GM18870 (cell line): ENCODE results near the gene TRUB1.
A peak's percentile ranks its signal among the peaks of the same experiment; 100 is the strongest.
"Not testable (repeated sequence)": the region's sequence is repeated elsewhere in the genome, so short reads cannot be mapped to it uniquely, and the experiment has no call there.

ENCODE experiments used
- ATAC-seq: cut with Tn5 transposase; IDR thresholded peaks from one replicate; pipeline ENCODE4 v1.9.1; 2021; ENCODE audit warnings: moderate library complexity; ENCODE audit not compliant: unreplicated experiment

Gene TRUB1

DNA sequence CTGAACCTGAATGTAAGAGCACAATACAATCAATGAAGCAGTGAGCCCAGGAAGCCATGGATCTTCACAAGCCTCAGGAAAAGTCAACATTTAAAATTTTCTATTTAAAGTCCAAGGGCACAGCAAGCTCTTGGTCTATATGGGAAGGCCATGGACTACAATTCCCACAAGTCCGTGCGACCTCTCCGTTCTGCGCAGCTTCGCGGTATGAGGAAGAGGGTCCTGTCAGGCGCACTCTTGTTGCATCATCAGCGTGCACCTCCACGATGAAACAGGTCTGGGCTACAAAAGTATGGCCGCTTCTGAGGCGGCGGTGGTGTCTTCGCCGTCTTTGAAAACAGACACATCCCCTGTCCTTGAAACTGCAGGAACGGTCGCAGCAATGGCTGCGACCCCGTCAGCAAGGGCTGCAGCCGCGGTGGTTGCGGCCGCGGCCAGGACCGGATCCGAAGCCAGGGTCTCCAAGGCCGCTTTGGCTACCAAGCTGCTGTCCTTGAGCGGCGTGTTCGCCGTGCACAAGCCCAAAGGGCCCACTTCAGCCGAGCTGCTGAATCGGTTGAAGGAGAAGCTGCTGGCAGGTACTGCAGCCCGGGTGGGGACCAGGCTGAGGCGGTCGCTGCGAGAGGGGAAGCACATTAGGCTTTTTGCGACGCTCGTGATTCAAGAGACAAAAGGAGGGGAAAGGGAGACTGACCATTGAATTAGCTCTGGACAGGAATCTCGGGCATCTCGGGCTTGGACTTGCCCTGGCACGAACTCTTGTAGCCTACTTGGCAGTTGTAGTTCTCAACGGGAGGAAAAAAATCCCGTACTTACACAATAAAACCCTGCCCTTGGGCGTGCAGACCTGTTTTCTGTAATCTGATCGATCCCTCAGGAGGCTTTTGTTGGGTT lies at the start of gene TRUB1:
Gene TRUB1 (plus strand): TSS at position 234 of the 894 bp plus-strand sequence. CDS start 59 bp downstream, at position 293.
- peak; percentile 100 for ATAC-seq

DNA sequence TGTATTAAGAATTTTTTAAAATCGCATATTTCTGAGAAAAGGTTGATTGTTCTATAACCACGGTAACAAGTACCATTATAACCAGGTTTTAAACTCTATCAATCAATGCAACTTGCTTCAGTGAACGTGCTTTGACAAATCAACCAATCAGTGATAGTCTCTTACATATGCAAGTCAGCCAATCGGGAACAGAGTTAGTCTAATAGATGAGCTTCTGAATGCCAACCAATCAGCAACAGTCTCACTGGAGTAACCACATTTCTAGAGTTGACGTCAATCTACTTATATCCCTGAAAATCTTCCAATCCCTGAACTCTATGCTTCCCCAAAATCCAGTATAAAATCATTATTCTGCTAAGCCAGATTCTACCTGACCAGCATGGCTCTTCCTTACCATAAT lies 44.7 kb upstream of the TRUB1 start:
- no peak for ATAC-seq

DNA sequence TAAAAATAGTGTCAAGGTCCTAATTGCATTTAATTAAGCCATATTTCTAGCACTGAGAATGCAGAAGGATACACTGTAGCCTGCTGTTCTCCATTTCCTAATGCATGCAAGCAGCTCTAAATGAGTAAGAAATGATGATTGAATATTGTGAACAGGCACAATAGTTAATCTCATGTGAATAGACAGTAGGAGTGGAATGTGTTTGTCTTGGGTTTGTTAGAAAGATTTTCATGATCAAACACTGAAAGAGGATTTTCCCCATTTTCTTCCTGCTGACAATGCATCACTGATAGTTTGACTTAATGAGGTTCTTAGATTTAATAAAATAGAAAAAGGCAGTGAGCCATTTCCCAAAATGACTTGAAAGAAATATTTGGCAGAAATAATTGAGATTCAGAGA lies 43.1 kb upstream of the TRUB1 start:
- no peak for ATAC-seq

DNA sequence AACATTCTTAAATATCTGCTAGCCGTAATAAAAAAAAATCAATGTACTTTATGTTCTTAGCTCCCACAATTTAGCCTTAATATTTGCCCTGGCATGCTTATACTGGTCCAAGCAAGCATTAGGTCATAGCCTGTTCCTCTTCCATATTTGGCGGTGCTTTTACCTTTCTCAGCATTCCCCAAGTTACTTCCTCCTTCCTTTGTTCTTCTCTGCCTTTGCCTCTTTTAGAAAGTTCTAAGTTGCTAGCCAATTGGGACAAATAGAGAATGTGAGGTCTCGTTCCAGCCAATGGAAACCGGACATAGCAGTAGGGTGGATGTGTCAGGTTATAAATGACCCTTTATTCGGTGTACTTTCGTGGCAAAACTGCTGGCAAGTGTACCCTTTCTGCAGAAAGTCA lies 41.0 kb upstream of the TRUB1 start:
- ATAC-seq, result not testable (repeated sequence)

DNA sequence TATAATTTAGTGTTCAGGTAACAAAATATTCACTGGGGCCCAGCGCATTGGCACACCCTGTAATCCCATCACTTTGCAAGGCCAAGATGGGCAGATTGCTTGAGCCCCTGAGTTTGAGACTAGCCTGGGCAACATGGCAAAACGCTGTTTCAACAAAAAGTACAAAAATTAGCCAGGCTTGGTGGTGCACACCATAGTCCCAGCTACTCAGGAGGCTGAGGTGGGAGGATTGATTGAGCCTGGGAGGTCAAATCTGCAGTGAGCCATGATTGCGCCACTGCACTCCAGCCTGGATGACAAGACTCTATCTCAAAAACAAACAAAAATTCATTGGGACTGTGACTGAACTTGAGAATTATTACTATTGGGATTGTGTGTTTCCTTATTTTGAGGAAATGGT lies 40.4 kb upstream of the TRUB1 start:
- ATAC-seq, result no peak

DNA sequence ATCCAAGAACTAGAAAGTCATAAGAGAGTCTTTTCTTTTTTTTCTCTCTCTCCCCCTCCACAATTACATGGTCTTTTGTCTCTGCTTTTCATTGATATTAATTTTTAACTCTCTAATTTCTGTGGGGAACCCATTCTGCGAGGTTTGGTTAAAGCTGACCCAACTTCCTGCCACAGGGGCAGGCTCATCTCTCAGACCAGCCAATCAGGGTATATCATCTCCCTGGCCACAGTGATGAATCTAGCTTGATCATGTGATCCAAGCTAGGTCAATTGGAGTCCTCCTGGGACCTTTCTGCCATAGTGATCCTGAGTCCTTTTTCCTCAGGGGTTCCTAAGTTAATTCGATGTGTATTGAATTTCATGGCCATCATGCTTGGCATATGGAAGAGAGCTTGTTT lies 38.0 kb upstream of the TRUB1 start:
- ATAC-seq, result no peak

DNA sequence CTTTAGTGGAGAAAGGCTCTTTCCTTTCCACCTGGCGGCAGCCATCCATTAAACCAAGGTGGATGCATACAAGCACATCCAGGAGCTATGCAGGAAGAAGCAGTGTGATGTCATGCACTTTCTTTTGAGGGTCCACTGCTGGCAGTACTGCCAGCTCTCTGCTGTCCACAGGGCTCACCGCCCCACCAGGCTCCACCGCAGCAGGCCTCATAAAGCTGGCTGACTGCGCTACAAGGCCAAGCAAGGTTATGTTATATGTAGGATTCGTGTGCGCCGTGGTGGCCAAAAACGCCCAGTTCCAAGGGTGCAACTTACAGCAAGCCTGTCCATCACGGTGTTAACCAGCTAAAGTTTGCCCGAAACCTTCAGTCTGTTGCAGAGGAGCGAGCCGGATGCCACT lies 37.3 kb upstream of the TRUB1 start:
- ATAC-seq, result no peak

DNA sequence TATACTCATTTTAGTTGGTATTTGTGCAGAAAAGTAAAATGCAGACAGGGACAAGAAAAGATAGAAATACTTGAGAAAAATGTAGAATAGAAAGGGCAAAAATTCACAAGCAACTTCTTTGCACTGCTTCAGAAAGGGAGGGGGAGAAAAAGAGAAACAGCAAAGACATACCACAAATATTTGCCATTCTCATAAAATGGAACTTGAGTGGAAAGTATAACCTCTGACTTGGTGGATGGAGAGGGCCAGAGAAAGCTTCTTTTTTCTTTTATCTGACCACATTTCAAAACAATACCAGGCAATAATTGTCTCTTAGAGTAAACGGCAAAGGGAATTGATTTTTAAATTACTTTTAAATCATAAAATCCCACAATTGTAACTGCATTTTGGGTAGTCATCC lies 35.8 kb upstream of the TRUB1 start:
- no peak for ATAC-seq

DNA sequence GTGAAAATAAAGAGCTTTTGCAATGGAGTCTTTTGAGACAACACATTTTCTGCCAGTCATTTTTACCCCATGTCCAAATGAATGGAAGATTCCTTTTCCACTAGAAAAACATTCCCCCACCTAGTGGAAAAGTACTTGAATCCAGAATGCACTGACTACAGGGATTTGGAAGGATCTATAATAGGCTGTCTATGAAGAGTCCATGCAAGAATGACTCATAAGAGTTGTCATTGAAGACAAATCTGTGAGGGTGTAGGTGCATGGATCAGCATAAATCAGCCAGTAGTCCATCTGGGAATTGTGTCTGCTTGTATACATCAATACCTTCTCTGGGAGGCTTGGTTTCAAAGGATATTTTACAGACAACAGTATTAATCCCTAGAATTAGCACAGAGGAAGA lies 32.5 kb upstream of the TRUB1 start:
- ATAC-seq, result no peak

DNA sequence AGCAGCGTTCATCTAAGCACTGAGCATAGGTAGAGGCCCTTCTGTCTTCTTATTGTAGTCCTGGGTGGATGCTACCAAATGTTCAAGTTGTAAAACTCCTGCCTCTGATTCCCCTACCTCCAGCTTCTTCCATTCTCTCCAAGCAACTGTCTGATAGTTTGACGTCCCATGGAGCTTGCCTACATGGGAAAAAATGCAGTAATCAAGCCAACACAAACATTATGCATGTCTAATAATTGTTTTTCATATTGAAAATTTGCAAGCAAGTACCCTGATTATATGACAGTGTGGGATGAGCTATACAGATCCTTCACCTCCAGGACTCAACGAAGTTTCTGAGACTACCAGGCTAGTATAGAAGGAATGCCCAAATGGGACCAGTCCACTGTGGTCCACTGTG lies 31.0 kb upstream of the TRUB1 start:
- ATAC-seq, result no peak

DNA sequence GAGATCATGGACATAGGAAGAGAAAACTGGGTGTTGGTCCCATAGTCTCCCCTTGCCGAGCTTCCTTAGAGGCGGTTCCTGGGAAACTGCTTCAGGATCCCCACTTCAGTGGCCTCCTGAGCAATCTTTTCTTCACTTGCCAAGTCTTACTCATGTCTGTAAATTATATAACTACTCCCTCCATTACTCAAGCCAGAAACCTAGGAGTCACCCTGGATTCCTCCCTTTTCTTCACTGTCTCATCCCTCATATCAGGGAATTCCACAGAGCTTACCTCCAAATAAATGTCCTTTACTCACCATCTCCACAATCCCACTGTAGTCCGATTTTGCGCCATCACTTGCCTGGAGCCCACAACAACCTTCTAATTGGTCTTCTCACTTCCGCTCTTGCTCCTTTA lies 29.1 kb upstream of the TRUB1 start:
- no peak for ATAC-seq

DNA sequence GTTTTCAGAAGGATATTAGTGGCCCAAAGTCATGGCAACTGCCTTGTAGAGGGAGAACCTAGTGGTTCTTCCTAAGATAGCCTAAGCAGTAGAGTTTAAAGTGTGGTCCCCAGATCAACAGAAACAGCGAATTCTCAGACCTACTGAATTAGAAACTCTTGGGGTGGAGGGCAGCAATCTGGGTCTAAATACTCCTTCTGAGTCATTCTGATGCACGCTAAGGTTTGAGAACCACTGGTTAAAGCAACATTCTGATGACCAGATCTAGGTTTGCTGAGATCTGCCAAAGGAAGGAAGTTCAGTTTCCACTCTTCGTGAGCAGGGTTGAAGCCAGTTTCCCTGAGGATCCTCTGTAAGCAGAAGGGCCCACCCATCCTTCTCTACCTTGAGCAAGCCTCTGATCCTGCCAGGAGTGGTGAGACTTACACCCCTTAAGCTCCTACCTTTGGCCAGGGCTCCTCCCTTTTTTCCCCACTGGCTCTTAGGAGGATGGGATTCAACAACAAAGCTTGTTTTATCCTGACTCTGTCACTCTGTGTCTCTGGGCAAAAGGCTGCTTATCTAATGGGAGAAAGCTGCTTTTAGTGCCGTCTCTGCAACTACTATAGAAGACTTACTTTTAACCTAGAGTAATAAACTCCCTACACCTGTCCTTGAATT lies 26.8 kb upstream of the TRUB1 start:
- ATAC-seq, result peak; percentile 85

DNA sequence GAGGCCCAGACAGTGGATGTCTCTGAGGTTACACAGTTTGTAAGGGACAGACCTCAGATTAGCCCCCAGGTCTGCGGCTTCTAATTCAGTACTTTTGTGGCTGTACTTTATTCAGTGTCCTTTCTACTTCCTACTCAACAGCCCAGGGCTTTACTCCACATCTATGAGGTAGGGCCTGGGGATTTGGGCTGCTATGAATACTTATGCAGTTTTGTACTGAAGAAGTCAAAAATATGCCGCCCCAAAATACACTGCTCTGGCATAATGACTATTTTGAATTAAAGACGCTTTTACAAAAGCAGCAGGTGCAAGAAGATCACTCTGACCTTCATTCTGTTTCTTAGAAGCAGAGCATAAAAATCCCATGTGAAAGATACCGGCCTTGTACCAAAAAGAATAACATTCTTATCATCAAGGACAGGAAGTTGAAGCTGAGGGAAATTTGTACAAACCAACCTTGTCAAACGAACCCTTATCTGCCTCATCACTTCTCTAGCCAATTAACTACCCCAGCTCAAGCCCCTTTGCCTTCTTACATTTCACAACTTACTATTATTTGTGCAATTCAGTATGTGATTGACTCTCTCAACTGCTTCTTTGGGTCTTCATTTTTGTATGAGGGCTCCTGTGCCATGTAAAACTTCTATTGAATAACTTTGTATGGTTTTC lies 26.1 kb upstream of the TRUB1 start:
- no peak for ATAC-seq

DNA sequence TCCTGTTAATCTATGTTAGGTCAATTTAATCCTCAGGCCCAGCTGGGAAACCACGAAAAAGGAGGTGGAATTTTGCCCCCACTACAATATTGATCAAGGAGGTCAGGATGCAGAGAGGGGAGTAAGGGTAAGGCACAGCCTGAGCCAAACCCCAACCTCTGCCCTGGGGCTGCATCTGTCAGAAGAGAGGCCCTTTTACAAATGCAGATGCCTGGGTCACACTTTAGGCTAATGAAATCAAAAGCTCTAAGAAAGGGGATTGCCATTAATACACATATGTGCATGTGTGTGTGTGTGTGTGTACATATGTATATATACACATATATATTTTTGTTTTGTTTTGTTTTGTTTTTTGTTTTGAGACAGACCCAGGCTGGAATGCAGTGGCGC lies 25.5 kb upstream of the TRUB1 start:
- no peak for ATAC-seq

DNA sequence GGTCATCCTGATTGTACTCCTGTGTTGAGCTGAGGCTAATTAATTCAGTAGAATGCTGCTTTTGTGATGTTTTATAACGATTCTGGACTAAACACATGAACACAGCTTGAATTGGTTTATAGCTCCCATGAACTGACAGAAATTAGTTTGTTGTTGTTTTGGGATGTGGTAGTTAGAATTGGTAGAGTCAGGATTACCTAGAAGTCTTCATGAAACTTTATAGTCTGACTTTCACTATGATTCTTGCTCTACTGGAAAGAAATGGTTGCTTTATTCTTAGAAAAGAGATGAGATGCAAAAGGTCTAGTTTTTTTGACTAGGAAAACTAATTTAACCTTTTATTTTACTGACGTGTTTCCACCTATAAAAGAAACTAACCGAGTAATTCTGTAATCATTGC lies 23.4 kb upstream of the TRUB1 start:
- no peak for ATAC-seq

DNA sequence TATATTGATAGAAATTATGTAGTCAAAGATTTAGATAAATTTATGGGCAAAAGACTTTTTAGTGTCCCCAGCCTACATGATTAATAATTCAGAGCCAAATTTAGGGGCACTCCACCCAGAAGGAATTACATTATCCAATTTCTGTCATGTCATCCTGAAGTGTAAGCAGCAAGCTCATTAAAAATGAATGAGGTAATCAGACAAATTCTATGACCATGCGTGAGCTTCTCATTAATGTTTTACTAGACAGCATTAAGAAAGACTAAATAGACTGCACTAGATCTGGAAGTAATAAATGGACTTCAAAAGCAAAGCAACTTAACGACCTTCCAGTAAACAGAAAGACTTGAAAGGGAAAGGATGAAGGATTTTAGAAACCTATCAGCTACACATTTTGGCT lies 22.7 kb upstream of the TRUB1 start:
- no peak for ATAC-seq

DNA sequence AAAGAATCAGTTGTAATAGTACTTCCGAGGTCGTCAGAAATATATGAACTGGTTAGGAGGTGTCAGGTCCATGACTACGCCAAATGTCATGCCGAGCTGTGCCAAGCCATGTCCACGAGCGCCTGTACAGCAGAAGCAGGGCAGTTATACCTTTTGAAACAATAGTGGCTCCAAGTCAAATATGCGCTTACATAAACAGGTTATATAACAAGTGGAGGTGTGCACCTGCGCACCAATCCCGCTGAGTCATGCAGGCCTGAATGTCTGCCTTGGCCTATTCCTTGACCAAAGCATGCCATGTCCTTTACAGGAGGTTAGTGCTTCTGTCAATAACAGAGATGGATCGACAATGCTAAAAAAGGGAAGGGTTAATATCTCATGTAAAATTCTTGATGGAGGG lies 21.3 kb upstream of the TRUB1 start:
- ATAC-seq, result no peak

DNA sequence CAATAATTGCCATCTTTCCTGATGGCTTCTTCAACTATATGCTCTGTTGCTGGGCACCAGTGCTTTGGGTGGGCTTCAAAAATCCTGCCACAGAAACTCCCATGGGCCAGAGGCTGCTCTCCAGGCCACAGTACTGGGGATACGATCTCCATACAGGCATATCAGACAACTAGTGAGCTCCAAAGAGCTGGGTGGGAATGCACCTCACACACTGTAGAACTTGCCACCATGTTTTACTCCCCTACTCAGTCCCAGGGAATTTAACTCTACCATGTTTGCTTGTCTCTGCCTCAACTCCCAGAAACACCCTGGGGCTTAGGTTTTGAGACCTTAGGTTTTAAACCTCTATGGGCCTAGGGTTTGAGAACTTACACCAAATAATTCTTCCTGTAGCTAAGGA lies 20.5 kb upstream of the TRUB1 start:
- ATAC-seq, result no peak

DNA sequence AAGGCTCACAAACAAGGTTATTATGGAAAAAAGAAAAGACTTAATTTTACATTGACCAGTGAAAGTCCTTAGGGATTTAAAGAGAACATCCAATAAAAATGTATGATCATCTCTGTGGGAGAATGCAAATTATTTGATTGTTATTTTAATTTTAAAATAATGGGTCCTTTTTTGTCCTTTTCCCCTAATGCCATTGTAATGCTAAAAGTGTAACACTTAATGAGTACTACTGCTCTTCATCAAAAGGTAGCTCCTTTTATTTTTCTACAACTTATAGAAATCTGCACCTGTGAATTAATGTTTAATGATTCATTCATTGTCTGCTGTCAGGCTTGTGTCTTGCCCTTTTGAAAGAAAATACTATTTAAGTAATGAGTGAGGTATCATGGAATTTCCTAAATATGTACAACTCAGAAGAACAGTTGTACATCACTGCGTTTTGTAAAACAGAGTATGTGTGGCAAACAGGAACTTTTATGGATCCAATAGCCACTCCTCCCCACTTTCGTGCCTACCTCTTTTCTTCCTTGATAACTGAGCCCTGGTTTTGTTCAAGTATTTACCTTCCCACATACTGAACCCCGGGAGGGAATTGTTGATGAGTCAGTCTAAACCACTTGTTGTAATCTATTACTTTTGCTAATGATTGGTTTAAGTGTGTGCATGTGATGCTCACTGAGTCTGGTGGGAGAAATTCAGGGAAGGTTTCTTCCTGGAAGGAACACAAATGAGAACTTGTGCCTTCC lies 19.9 kb upstream of the TRUB1 start:
- no peak for ATAC-seq

DNA sequence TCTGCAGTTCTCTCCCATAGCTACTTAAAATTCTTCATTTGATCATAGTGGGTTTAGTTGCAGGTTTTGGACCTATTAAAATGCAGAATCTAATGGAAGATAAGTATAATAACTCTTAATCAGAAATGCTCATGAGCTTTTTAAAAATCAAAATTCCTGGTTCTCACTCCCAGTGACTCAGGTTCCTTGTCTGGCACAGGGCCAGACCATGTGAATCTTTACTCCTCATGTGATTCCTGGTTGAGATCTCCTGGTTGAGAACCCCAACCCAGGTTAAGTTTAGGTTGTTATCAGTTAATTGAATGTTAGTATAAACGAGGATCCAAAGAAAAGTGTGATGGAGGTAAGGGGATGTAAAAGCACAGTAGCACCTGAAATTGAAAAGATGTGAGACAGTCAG lies 17.5 kb upstream of the TRUB1 start:
- no peak for ATAC-seq

DNA sequence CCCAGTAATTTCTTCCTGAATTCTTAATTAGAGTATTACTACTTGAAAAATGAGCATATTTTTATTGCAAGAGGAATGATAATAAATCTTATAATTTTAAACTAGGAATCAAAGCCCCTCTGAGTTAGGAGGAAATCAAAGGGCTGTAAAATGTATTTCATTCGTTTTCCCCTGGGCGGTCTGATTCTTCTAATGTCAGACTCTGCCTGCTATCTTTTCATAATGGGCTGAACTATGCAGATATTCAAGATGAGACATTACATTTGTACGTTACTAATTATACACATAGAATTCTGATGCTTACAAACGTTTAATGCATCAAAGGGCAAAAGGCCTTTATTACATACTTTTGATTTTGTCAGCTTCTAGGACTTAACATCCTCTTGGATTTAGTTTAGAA lies 16.0 kb upstream of the TRUB1 start:
- ATAC-seq, result no peak
